GM12891 (cell line): Measurements from ENCODE around the gene SIRT5.

Source experiments
- DNase-seq: peaks from one replicate; pipeline ENCODE4 v3.0.0; 2011; ENCODE audit warnings: low spot score; ENCODE audit not compliant: insufficient read length
- FAIRE-seq: peaks from 2 replicates; lab custom pipeline; 2011; peaks lifted over from hg19 to GRCh38; lab: Jason Lieb, UNC
- PAX5 ChIP-seq: IDR thresholded peaks from 2 replicates; pipeline ENCODE4 v1.6.1; 2011; ENCODE audit warnings: low read length, moderate library complexity, mild to moderate bottlenecking; ENCODE audit not compliant: insufficient read depth, severe bottlenecking
- POLR2A ChIP-seq: IDR thresholded peaks from 2 replicates; pipeline ENCODE4 v1.6.1; 2011; ENCODE audit warnings: low read depth, low read length, control low read depth
- POLR2AphosphoS5 ChIP-seq: IDR thresholded peaks from 2 replicates; pipeline ENCODE4 v1.6.1; 2011; ENCODE audit warnings: low read depth, low read length, control low read depth
- POU2F2 ChIP-seq: IDR thresholded peaks from 2 replicates; pipeline ENCODE4 v1.6.1; 2011; ENCODE audit warnings: low read depth, mild to moderate bottlenecking, control low read depth, low read length, moderate library complexity
- SPI1 ChIP-seq: IDR thresholded peaks from 2 replicates; pipeline ENCODE4 v1.6.1; 2011; ENCODE audit warnings: low read depth, low read length, control low read depth
- TAF1 ChIP-seq: IDR thresholded peaks from 2 replicates; pipeline ENCODE4 v1.6.1; 2011; ENCODE audit warnings: low read depth, low read length, control low read depth

Gene SIRT5

DNA sequence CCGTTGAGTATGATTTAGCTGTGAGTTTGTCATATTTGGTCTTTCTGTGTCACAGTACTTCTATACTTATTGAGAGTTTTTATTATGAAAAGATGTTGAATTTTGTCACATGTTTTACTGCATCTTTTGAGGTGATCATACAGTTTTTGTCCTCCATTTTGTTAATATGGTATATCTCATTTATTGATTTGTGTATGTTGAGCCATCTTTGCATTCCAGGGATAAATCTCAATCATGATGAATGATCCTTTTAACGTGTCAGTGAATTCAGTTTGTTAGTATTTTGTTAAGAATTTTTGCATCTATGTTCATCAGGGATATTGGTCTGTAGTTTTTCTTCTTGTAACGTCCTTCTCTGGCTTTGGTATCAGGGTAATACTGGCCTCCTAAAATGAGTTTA, 3.5 kb downstream of the SIRT5 start:
- TF ChIP-seq SPI1, result no peak
- TF ChIP-seq POLR2AphosphoS5, result no peak
- TF ChIP-seq PAX5, result no peak
- TF ChIP-seq TAF1, result no peak
- no peak for TF ChIP-seq POLR2A
- TF ChIP-seq POU2F2, result no peak
- FAIRE-seq (no peak), DNase-seq (no peak)

DNA sequence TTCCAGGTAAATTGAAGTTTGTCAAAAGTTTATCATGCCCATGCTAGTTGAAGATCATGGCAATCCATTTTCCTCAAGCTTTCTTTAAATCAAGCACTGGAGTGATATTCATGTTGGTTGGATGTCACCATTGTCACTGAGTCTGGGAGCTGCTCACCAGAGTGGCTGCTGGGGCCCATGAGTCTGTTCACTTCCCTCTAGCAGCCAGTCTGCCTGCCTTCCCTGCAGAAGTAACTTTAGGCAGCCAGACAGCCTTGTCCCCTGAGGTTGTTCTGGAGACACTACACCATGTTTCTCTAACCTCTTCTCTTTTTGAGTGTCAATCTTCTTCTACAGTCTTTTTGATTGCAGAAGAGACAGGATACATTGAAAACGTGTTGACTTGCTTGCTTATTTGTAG, 5.5 kb downstream of the SIRT5 start:
- no peak for FAIRE-seq
- TF ChIP-seq POLR2AphosphoS5, result no peak
- TF ChIP-seq TAF1, result no peak
- TF ChIP-seq POLR2A, result no peak
- TF ChIP-seq SPI1, result no peak
- no peak for DNase-seq

DNA sequence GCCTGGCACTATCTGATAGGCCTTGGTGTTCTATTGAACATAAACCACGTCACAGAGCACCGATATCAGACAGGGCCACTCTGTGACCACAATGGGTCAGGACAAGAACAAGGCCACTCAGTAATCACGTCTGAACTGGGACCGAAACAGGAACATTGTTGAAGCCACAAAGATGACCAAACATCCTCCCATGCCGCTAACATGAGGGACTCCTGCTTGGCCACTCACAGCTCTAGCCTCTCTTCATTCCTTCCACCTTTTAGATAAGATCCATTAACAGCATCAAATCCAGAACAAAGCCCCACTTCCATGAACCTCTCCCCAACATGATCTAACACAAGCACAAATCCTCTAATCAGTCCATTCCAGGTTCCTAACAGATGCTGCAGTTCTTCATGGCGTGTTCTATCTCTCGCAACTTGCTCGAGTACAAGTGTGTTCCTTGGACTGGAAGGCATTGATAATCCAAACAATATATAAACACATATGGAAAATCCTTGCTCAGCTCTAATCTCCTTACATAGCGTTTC, 7.4 kb downstream of the SIRT5 start:
- TF ChIP-seq POU2F2 (no peak), TAF1 (no peak), POLR2A (no peak), SPI1 (no peak), PAX5 (no peak), POLR2AphosphoS5 (no peak)
- DNase-seq (no peak), FAIRE-seq (no peak)

DNA sequence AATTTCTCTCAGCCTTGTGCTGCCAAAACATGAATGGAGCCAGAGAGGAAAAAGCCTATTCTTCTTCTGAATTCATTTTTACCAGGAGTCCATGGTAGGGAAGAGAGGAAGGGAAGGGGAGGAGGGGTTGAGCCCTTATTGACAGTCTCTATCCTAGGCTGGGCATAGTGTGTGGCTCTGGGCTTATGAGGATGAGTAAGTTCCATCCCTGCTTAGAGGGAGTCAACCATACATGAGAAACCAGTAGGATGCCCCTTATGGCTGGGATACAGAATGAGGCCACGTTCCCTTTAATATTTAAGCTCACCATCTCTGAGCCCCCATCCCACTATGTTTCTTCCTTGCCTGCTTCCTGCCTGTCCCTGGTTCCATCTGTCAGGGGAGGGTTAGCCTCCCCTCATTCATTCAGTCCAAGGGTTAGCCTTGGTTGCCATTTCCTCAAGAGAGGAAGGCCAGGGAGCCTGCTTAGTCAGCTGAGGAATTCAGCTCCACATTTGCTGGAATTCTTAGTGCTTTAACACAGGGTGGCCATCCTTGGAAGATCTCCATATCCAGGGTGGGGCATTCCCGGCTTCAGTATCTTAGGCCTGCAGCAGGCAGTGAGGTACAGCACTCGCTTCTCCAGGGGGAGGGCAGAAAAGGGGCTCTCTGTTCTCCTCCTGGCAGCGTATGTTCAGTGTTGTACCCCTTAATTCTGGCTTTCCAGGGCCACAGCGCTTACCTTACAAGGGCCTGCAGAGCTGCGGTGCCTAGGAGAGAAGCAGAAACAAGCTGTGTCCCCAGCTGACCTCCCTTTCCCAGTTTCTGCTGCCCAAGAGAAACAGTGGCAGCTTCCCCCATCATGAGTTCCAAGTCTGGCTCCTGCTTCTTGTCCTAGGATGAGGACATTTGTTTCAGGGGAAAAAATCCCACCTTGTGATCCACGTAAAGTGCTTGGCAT, 12.5 kb downstream of the SIRT5 start:
- TF ChIP-seq POLR2A (no peak), SPI1 (no peak), POLR2AphosphoS5 (no peak), TAF1 (no peak), POU2F2 (no peak), PAX5 (no peak)
- FAIRE-seq (no peak), DNase-seq (no peak)

DNA sequence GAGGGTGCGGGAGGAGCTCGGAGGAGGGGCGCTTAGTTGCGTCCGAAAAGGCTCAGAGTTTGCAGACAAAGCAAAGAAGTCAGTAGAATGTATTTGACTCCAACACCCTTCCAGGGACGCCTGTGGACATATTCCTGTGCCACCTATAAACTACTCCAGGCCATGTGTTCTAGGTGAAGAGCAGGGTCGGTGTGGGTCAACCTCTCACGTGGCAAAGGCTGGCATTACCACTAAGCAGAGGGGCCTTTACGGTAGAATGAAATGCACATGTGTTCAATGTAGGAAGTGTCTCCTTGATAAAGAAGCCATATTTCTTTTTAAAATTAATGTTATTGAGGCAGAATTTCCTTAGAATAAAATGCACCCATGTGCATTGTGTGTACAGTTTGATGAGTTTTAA, 15.4 kb downstream of the SIRT5 start:
- FAIRE-seq, result no peak
- TF ChIP-seq POLR2A (no peak), TAF1 (no peak)
- DNase-seq, result no peak

DNA sequence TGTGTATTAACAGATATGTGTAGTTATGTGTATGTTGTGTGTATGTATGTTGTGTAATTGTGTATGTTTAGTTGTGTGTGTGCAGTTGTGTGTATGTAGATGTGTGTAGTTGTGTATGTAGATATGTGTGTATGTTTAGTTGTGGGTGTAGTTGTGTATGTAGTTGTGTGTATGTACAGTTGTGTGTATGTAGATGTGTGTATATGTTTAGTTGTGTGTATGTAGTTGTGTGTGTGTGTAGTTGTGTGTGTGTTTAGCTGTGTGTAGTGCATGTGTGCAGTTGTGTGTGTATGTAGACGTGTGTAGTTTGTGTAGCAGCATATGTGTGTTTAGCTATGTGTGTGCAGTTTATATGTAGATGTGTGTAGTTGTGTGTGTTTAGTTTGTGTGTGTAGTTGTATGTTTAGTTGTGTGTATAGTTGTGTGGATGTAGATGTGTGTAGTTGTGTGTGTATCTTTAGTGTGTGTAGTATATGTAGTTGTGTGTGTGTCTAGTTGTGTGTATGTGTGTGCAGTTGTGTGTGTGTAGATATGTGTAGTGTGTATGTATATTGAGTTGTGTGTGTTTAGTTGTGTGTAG, 16.3 kb downstream of the SIRT5 start:
- DNase-seq (no peak), FAIRE-seq (peak; percentile 90)
- TF ChIP-seq POLR2AphosphoS5, result no peak
- no peak for TF ChIP-seq PAX5
- no peak for TF ChIP-seq SPI1
- no peak for TF ChIP-seq POU2F2
- TF ChIP-seq POLR2A, result no peak
- TF ChIP-seq TAF1, result no peak

GRCh38 chr6:13591205-13591921, 17.0 kb downstream of the SIRT5 start:
- no peak for FAIRE-seq
- TF ChIP-seq PAX5, result no peak
- TF ChIP-seq POU2F2, result no peak
- no peak for TF ChIP-seq SPI1
- DNase-seq, result no peak

DNA sequence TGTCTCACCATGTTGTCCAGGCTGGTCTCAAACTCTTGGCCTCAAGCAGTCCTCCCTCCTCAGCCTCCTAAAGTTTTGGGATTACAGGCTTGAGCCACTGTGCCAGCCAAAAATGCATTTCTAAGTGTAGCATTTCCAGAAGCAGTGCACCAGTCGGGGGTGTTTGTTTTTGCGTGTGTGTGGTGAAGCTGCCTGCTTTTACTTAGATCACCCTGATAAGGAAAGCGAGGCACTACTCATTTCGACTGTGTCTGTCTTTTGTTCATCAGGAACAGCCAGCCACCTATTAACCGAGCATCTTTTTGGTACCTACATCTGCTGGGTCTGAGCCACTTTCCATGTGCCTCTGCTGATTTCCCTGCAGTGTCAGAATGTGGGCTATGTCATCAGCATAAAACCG, 18.7 kb downstream of the SIRT5 start:
- no peak for TF ChIP-seq TAF1
- no peak for TF ChIP-seq POLR2A
- no peak for TF ChIP-seq POU2F2
- TF ChIP-seq POLR2AphosphoS5, result no peak
- no peak for TF ChIP-seq SPI1
- TF ChIP-seq PAX5, result no peak
- DNase-seq (no peak), FAIRE-seq (no peak)

DNA sequence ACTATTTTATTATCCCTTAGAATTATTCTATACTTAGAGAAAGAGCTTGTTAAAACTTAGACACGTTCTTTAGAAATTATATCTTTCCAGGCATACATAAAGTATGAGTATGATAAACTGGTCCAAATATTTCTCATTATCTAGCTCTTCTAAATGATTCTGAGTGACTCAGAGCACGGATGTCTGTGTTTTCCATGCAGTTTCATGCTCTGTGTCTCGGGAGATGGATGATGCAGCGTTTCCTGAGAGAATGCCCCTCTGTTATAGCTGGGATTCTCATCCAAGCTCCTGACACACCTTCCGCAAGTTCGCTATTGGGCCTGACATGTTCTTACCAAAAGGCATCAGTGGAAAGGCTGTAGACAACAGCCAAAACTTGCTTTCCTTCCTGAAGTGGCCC, 19.3 kb downstream of the SIRT5 start:
- no peak for FAIRE-seq
- no peak for DNase-seq
- TF ChIP-seq SPI1, result no peak
- TF ChIP-seq POLR2AphosphoS5, result no peak
- TF ChIP-seq POLR2A, result no peak
- no peak for TF ChIP-seq TAF1
- no peak for TF ChIP-seq POU2F2
- no peak for TF ChIP-seq PAX5
